Ovary (tissue), 9 donors: ENCODE results near the gene ABCG1. TPM values are rescaled to one million over a fixed set of nuclear protein-coding genes. Genes with fewer than 3 reads are reported as not detected.

Experiments used
- polyA plus RNA-seq, 2 donors: library from polyadenylated mRNA; stranded (reverse); fragments of 200-250 nt in 1 of 2; fragments of 350-450 nt in 1 of 2; fragmentation: Illumina TruSeq in 1 of 2; extraction: RNeasy Lipid Tissue Mini Kit (QIAGEN cat#74804) in 1 of 2; gene quantifications; one replicate each; pipeline ENCODE4 v1.2.3, GENCODE V29; 2013 to 2014
- small RNA-seq: library from RNA; depleted of rRNA; stranded (forward); fragments of <200 nt; gene quantifications from one replicate; pipeline ENCODE3, GENCODE V24; 2016
- total RNA-seq, 7 donors: library from RNA; depleted of rRNA in 2 of 7; stranded (reverse); fragments of >200 nt in 2 of 7; fragmentation: NEBNext Ultra II Directional in 3 of 7; extraction: Animal tissue kit (Norgen Biotek cat#: 25700) in 3 of 7; gene quantifications; one replicate each; pipeline versions ENCODE4 v1.1.0 to v1.2.4, GENCODE V29; 2016 to 2023
- donor health status: DM: no; HTN: no; CAD: no; lungs with moderate emphysema.
- donor health status: DM: no; HTN: no; CAD: no.
- donor health status: Bipolar disorder and iron deficiency.
- donor health status: DM: yes; HTN: yes; CAD: no.
- donor health status: DM: no; HTN: no; CAD: no.
- donor health status: DM: yes; HTN: yes; CAD: no.

Gene ABCG1
- total and polyA plus RNA-seq, 9 donors, result 4.3 to 14.9 (median 5.8) TPM

Small RNA genes lying within 50 kb of the gene (small RNA-seq; reads per million reads assigned to genes)
- gene RNA5SP492, result not detected

Other genes starting within 250 kb of the ABCG1 start
- 10 to 100 TPM; 18.7 to 41.4 (median 23.4) TPM for gene ZBTB21, start 208.8 kb upstream of the ABCG1 start, total RNA-seq
- 1 to 10 TPM; 4.1 to 6.2 TPM for gene ZBTB21, start 208.8 kb upstream of the ABCG1 start, polyA plus RNA-seq
- 1 to 10 TPM in 1 of 7 donors, under 1 TPM in 2, not detected in 4; 0.22 to 2.2 (median 0.26) TPM for gene UMODL1, start 147.8 kb upstream of the ABCG1 start, total RNA-seq
- gene UMODL1, start 147.8 kb upstream of the ABCG1 start, polyA plus RNA-seq, result under 1 TPM in 1 of 2 donors, not detected in 1; 0.01 TPM
- 100 to 1,000 TPM in 1 of 7 donors, 10 to 100 TPM in 2, 1 to 10 TPM in 3, not detected in 1; 1.9 to 131 (median 11.0) TPM for gene TFF3, start 96.3 kb downstream of the ABCG1 start, total RNA-seq
- 10 to 100 TPM in 1 of 2 donors, 1 to 10 TPM in 1; 1.3 to 17.1 TPM for gene TFF3, start 96.3 kb downstream of the ABCG1 start, polyA plus RNA-seq
- gene TFF2, start 131.9 kb downstream of the ABCG1 start, total RNA-seq, result 1 to 10 TPM in 1 of 7 donors, under 1 TPM in 1, not detected in 5; 0.31 to 3.7 TPM
- gene TFF2, start 131.9 kb downstream of the ABCG1 start, polyA plus RNA-seq, result not detected
- gene TFF1, start 147.4 kb downstream of the ABCG1 start, total RNA-seq, result 1 to 10 TPM in 1 of 7 donors, not detected in 6; 1.4 TPM
- not detected for gene TFF1, start 147.4 kb downstream of the ABCG1 start, polyA plus RNA-seq
- 10 to 100 TPM in 1 of 7 donors, 1 to 10 TPM in 4, not detected in 2; 1.3 to 28.6 (median 3.4) TPM for gene TMPRSS3, start 176.9 kb downstream of the ABCG1 start, total RNA-seq
- gene TMPRSS3, start 176.9 kb downstream of the ABCG1 start, polyA plus RNA-seq, result under 1 TPM; 0.07 to 0.12 TPM
- gene UBASH3A, start 184.8 kb downstream of the ABCG1 start, total RNA-seq, result under 1 TPM in 5 of 7 donors, not detected in 2; 0.15 to 0.54 (median 0.24) TPM
- under 1 TPM; 0.19 to 0.85 TPM for gene UBASH3A, start 184.8 kb downstream of the ABCG1 start, polyA plus RNA-seq